Measurements from ENCODE around the gene ART4.

ART4 gene

DNA sequence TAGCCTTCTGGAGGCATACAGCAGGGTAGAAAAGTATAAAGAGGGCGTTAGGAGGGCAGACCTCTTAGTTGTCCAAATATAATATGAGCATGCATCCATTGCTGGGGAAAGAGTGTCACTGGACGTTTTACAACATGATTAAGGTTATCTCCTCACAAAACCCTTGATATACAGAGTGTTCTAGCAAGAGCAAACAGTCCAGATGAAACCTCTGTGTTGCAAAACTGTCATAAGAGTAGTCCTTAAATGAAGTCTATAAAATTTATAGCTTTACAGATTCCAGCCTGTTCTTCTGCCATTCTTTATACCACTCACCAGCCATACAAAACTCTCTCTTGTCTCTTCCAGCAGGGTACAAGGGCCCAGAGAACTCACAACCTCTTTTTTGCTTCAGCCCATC, 61.8 kb downstream of the ART4 start:
- Histone ChIP-seq H2AFZ (ENCODE audit: low read depth, low read length) (no peak overlapping the region), H3K9ac (ENCODE audit: low read length) (no peak overlapping the region), H3K9me3 (ENCODE audit: control insufficient read depth, low read length) (no peaks in the 10 kb centered on the region), H3K4me2 (ENCODE audit: low read length, poor library complexity, severe bottlenecking) (no peak overlapping the region), H2AK5ac (ENCODE audit: low read length, severe bottlenecking) (no peak overlapping the region), H3K4me1 (ENCODE audit: control insufficient read depth, insufficient read depth, low read depth, low read length) (no peaks in the 10 kb centered on the region), H3K4ac (ENCODE audit: low read depth in 1 of 2, low read length in 2 of 2) (no peak overlapping the region), H3K18ac (ENCODE audit: low read depth in 1 of 2, low read length in 2 of 2) (no peak overlapping the region), H3K27me3 (ENCODE audit: control insufficient read depth in 1 of 2, insufficient read depth in 1 of 2, low read length in 2 of 2) (no peaks in the 10 kb centered on the region), H4K8ac (ENCODE audit: low read length) (no peak overlapping the region), H3K14ac (ENCODE audit: low read length in 2 of 2) (no peak overlapping the region), H2BK5ac (ENCODE audit: low read depth, low read length, poor library complexity, severe bottlenecking) (no peak overlapping the region), H2BK12ac (ENCODE audit: low read length in 2 of 2) (no peak overlapping the region), H3K79me1 (replicated peaks; ENCODE audit: low read length, poor library complexity, severe bottlenecking) (peaks cover 2% of the 10 kb centered on the region), H3K4me3 (ENCODE audit: insufficient read depth in 1 of 2, low read depth in 1 of 2, low read length in 2 of 2) (no peak overlapping the region), H3K36me3 (ENCODE audit: control insufficient read depth in 1 of 2, insufficient read depth in 2 of 2, low read depth in 1 of 2, low read length in 2 of 2) (peaks cover 0 to 19% of the 10 kb centered on the region in 2 experiments), H2BK15ac (ENCODE audit: low read depth, poor library complexity, severe bottlenecking) (no peak overlapping the region), H4K91ac (ENCODE audit: low read length) (no peak overlapping the region), H3K23ac (ENCODE audit: low read length in 2 of 2) (no peak overlapping the region), H3K27ac (ENCODE audit: low read length, poor library complexity, severe bottlenecking) (no peak overlapping the region), H2BK120ac (ENCODE audit: low read depth, low read length) (no peak overlapping the region)
- WGBS, result 75% methylated on average over 1 of the region's 2 CpGs
- no peak for DNase-seq

DNA sequence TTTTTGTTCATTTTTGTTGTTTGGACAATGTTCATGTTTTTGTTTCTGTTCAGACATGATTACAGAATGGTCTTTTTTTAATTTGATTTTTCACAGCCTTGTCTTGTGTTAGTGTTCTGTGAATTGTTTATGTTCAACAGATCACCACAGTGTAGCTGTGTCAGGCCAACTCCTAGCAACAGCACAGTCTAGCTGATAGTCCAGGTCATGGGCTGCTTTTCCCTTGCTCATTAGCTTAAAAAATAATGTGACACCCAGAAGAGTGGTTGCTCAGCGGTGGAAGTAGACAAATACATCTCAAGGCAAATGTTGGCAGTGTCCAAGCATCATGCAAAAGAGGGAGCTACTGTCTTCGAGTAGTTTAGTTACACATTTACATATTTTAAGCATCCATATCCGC, 62.5 kb downstream of the ART4 start:
- no peak overlapping the region for H3K4me2 ChIP-seq (ENCODE audit: low read length, poor library complexity, severe bottlenecking)
- no peak overlapping the region for H2AK5ac ChIP-seq (ENCODE audit: low read length, severe bottlenecking)
- H2BK15ac ChIP-seq (ENCODE audit: low read depth, poor library complexity, severe bottlenecking), result no peak overlapping the region
- no peak overlapping the region for H3K14ac ChIP-seq (ENCODE audit: low read length in 2 of 2)
- no peak overlapping the region for H4K91ac ChIP-seq (ENCODE audit: low read length)
- no peak overlapping the region for H3K9ac ChIP-seq (ENCODE audit: low read length)
- peaks cover 4% of the 10 kb centered on the region for H3K79me1 ChIP-seq (replicated peaks; ENCODE audit: low read length, poor library complexity, severe bottlenecking)
- no peak overlapping the region for H3K4me3 ChIP-seq (ENCODE audit: insufficient read depth in 1 of 2, low read depth in 1 of 2, low read length in 2 of 2)
- H4K8ac ChIP-seq (ENCODE audit: low read length), result peak overlapping the region; percentile 40
- DNase-seq, result no peak
- no peaks in the 10 kb centered on the region for H3K27me3 ChIP-seq (ENCODE audit: control insufficient read depth in 1 of 2, insufficient read depth in 1 of 2, low read length in 2 of 2)
- H3K27ac ChIP-seq (ENCODE audit: low read length, poor library complexity, severe bottlenecking), result no peak overlapping the region
- peak overlapping the region in 1 of 2 experiments; percentile 84 for H3K18ac ChIP-seq (ENCODE audit: low read depth in 1 of 2, low read length in 2 of 2)
- no peaks in the 10 kb centered on the region for H3K4me1 ChIP-seq (ENCODE audit: control insufficient read depth, insufficient read depth, low read depth, low read length)
- no peak overlapping the region for H2BK5ac ChIP-seq (ENCODE audit: low read depth, low read length, poor library complexity, severe bottlenecking)
- H2BK12ac ChIP-seq (ENCODE audit: low read length in 2 of 2), result no peak overlapping the region
- no peak overlapping the region for H2BK120ac ChIP-seq (ENCODE audit: low read depth, low read length)
- H3K36me3 ChIP-seq (ENCODE audit: control insufficient read depth in 1 of 2, insufficient read depth in 2 of 2, low read depth in 1 of 2, low read length in 2 of 2), result peaks cover 0 to 12% of the 10 kb centered on the region in 2 experiments
- no peak overlapping the region for H3K23ac ChIP-seq (ENCODE audit: low read length in 2 of 2)
- no peak overlapping the region for H2AFZ ChIP-seq (ENCODE audit: low read depth, low read length)
- no peaks in the 10 kb centered on the region for H3K9me3 ChIP-seq (ENCODE audit: control insufficient read depth, low read length)
- 86% methylated on average over 2 of the region's 3 CpGs for WGBS
- H3K4ac ChIP-seq (ENCODE audit: low read depth in 1 of 2, low read length in 2 of 2), result no peak overlapping the region

DNA sequence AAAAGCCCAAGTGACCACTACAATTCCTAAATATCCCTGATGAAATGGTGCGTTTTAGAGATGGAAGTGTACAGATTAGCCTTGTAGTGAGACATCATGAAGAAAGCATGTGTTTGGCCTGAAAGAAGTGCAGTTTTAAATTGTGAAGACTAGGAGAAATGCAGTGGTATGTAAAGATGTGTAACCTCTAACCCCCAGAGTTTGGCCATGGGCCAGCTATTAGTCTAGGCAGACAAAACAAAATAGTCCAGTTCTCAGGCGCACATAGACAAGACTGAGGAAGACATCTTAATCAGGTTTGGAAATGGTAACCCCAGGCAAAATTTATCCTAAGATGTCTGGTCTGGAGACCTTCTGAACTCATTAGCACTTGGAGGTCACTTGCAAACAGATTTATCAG, 63.5 kb downstream of the ART4 start:
- Histone ChIP-seq H3K9ac (ENCODE audit: low read length) (no peak overlapping the region), H3K4me1 (ENCODE audit: control insufficient read depth, insufficient read depth, low read depth, low read length) (no peaks in the 10 kb centered on the region), H2BK15ac (ENCODE audit: low read depth, poor library complexity, severe bottlenecking) (no peak overlapping the region), H2AK5ac (ENCODE audit: low read length, severe bottlenecking) (no peak overlapping the region), H4K91ac (ENCODE audit: low read length) (no peak overlapping the region), H3K14ac (ENCODE audit: low read length in 2 of 2) (no peak overlapping the region), H2AFZ (ENCODE audit: low read depth, low read length) (no peak overlapping the region), H3K79me1 (replicated peaks; ENCODE audit: low read length, poor library complexity, severe bottlenecking) (peaks cover 3% of the 10 kb centered on the region), H3K4me2 (ENCODE audit: low read length, poor library complexity, severe bottlenecking) (no peak overlapping the region), H2BK12ac (ENCODE audit: low read length in 2 of 2) (no peak overlapping the region), H2BK5ac (ENCODE audit: low read depth, low read length, poor library complexity, severe bottlenecking) (no peak overlapping the region), H3K4me3 (ENCODE audit: insufficient read depth in 1 of 2, low read depth in 1 of 2, low read length in 2 of 2) (no peak overlapping the region), H3K27me3 (ENCODE audit: control insufficient read depth in 1 of 2, insufficient read depth in 1 of 2, low read length in 2 of 2) (no peaks in the 10 kb centered on the region), H4K8ac (ENCODE audit: low read length) (no peak overlapping the region), H3K4ac (ENCODE audit: low read depth in 1 of 2, low read length in 2 of 2) (no peak overlapping the region), H3K36me3 (ENCODE audit: control insufficient read depth in 1 of 2, insufficient read depth in 2 of 2, low read depth in 1 of 2, low read length in 2 of 2) (peaks cover 0 to 2% of the 10 kb centered on the region in 2 experiments), H3K18ac (ENCODE audit: low read depth in 1 of 2, low read length in 2 of 2) (no peak overlapping the region), H3K27ac (ENCODE audit: low read length, poor library complexity, severe bottlenecking) (no peak overlapping the region), H2BK120ac (ENCODE audit: low read depth, low read length) (no peak overlapping the region), H3K9me3 (ENCODE audit: control insufficient read depth, low read length) (no peaks in the 10 kb centered on the region), H3K23ac (ENCODE audit: low read length in 2 of 2) (no peak overlapping the region)
- 71% methylated on average over 2 of the region's 2 CpGs for WGBS
- DNase-seq, result peak; percentile 38

DNA sequence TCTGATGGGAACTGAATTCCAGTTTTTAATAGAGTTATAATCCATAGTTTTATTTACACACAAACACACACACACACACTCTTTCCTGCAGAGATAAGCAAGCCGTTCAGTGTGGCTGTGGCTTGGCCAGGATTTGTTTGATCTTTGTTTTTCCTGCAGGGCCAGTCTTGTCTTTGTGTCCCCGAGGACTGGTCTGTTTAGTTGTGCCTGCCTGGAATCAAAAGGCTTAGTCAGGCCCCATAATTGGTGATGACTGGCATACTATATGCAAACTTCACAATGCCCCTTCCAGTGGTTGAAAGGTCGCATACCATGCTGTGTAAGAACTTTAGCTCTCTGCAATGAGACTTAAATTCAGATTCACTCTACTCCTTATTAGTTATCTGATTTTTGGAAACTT, 66.1 kb downstream of the ART4 start:
- WGBS, result 29% methylated on average over 3 of the region's 3 CpGs
- Histone ChIP-seq H3K4me1 (ENCODE audit: control insufficient read depth, insufficient read depth, low read depth, low read length) (no peaks in the 10 kb centered on the region), H3K4me2 (ENCODE audit: low read length, poor library complexity, severe bottlenecking) (no peak overlapping the region), H2BK12ac (ENCODE audit: low read length in 2 of 2) (no peak overlapping the region), H3K9me3 (ENCODE audit: control insufficient read depth, low read length) (no peaks in the 10 kb centered on the region), H2BK15ac (ENCODE audit: low read depth, poor library complexity, severe bottlenecking) (no peak overlapping the region), H2BK120ac (ENCODE audit: low read depth, low read length) (no peak overlapping the region), H2AK5ac (ENCODE audit: low read length, severe bottlenecking) (no peak overlapping the region), H3K9ac (ENCODE audit: low read length) (peak overlapping the region; percentile 95), H2AFZ (ENCODE audit: low read depth, low read length) (no peak overlapping the region), H2BK5ac (ENCODE audit: low read depth, low read length, poor library complexity, severe bottlenecking) (no peak overlapping the region), H3K27ac (ENCODE audit: low read length, poor library complexity, severe bottlenecking) (no peak overlapping the region), H3K36me3 (ENCODE audit: control insufficient read depth in 1 of 2, insufficient read depth in 2 of 2, low read depth in 1 of 2, low read length in 2 of 2) (no peaks in the 10 kb centered on the region), H4K91ac (ENCODE audit: low read length) (no peak overlapping the region), H3K27me3 (ENCODE audit: control insufficient read depth in 1 of 2, insufficient read depth in 1 of 2, low read length in 2 of 2) (no peaks in the 10 kb centered on the region), H3K23ac (ENCODE audit: low read length in 2 of 2) (no peak overlapping the region), H4K8ac (ENCODE audit: low read length) (no peak overlapping the region), H3K79me1 (replicated peaks; ENCODE audit: low read length, poor library complexity, severe bottlenecking) (peaks cover 4% of the 10 kb centered on the region), H3K4me3 (ENCODE audit: insufficient read depth in 1 of 2, low read depth in 1 of 2, low read length in 2 of 2) (peak overlapping the region in 1 of 2 experiments; percentile 95), H3K18ac (ENCODE audit: low read depth in 1 of 2, low read length in 2 of 2) (no peak overlapping the region), H3K14ac (ENCODE audit: low read length in 2 of 2) (no peak overlapping the region), H3K4ac (ENCODE audit: low read depth in 1 of 2, low read length in 2 of 2) (no peak overlapping the region)
- no peak for DNase-seq
